Kidney epithelial cell (primary cell): ENCODE data around the gene PHRF1. TPM values are rescaled to one million over a fixed set of nuclear protein-coding genes. Genes with fewer than 3 reads are reported as not detected.
A peak's percentile ranks its signal among the peaks of the same experiment; 100 is the strongest.

Source experiments
- DNase-seq: peaks from one replicate; pipeline ENCODE4 v3.0.0-alpha.2; 2010; ENCODE audit warnings: low read depth
- H3K27me3 ChIP-seq: 2 replicates; pipeline ENCODE4 v1.6.0; 2011; ENCODE audit warnings: low read length; ENCODE audit not compliant: control insufficient read depth, insufficient read depth
- H3K36me3 ChIP-seq: 2 replicates; pipeline ENCODE4 v1.5.1; 2011; ENCODE audit warnings: low read length; ENCODE audit not compliant: control insufficient read depth, insufficient read depth
- H3K4me3 ChIP-seq: 2 replicates; pipeline ENCODE4 v1.5.1; 2011; ENCODE audit warnings: low read depth, mild to moderate bottlenecking, control low read depth, low read length
- CTCF ChIP-seq: IDR thresholded peaks from 2 replicates; pipeline ENCODE4 v1.5.1; 2011; ENCODE audit warnings: mild to moderate bottlenecking, moderate library complexity, low read length, control low read depth, inconsistent platforms; ENCODE audit not compliant: insufficient read depth, poor library complexity, severe bottlenecking
- total RNA-seq: library from RNA; depleted of rRNA; stranded (reverse); fragments of >200 nt; gene quantifications from 2 replicates; pipeline ENCODE4 v1.2.3, GENCODE V29; 2015

Gene PHRF1
- total RNA-seq, 1 donor from 2014 or later = 33.0 TPM

- TF ChIP-seq CTCF = no peak
- Histone ChIP-seq H3K4me3 (peak within 1 kb of the TSS; percentile 71), H3K36me3 (peaks cover 2% of the 10 kb centered on the region), H3K27me3 (peaks cover 23% of the 10 kb centered on the region)
- no peak for DNase-seq
Observed at GRCh38 chr11:560305-561147, 15.7 kb upstream of the PHRF1 start, which contains the start of the genes LMNTD2 and RASSF7. Gene LMNTD2 (minus strand): TSS chr11:560738. CDS start chr11:560716, 22 bp downstream. Gene RASSF7 (plus strand): TSS chr11:560970. CDS start chr11:561769, 799 bp downstream.

GRCh38 chr11:561148-562003 lies 14.9 kb upstream of the PHRF1 start:
- peaks cover 15% of the 10 kb centered on the region for H3K27me3 ChIP-seq
- DNase-seq = peak; percentile 67

GRCh38 chr11:562046-562645 lies 14.1 kb upstream of the PHRF1 start:
- Histone ChIP-seq H3K4me3 (peak overlapping the region; percentile 71), H3K27me3 (peaks cover 7% of the 10 kb centered on the region), H3K36me3 (peaks cover 2% of the 10 kb centered on the region)
- no peak for DNase-seq
- TF ChIP-seq CTCF = no peak

More at GRCh38 chr11:561148-562003, 14.9 kb upstream of the PHRF1 start:
- Histone ChIP-seq H3K4me3 (peak overlapping the region; percentile 71), H3K36me3 (peaks cover 2% of the 10 kb centered on the region)
- no peak for TF ChIP-seq CTCF

GRCh38 chr11:563066-563811 lies 13.0 kb upstream of the PHRF1 start:
- TF ChIP-seq CTCF = no peak
- H3K36me3 ChIP-seq = peaks cover 2% of the 10 kb centered on the region
- no peak overlapping the region for H3K4me3 ChIP-seq
- DNase-seq = no peak
- H3K27me3 ChIP-seq = no peaks in the 10 kb centered on the region

- no peak for DNase-seq
- peaks cover 2% of the 10 kb centered on the region for H3K36me3 ChIP-seq
- TF ChIP-seq CTCF = no peak
- no peaks in the 10 kb centered on the region for H3K27me3 ChIP-seq
- H3K4me3 ChIP-seq = no peak overlapping the region
Observed at GRCh38 chr11:563812-564578, 12.3 kb upstream of the PHRF1 start.
